Measurements from ENCODE around the gene CD93.

CD93 gene

GRCh38 chr20:23094213-23094896, 8.2 kb upstream of the CD93 start:
- no peak overlapping the region for H3K4me3 ChIP-seq
- no peaks in the 10 kb centered on the region for H3K27me3 ChIP-seq
- no peaks in the 10 kb centered on the region for H3K9me3 ChIP-seq
- TF ChIP-seq Cebpa-rat (IDR thresholded peaks at IDR 0.05) = no peak
- no peak overlapping the region for H3K9ac ChIP-seq
- no peaks in the 10 kb centered on the region for H4K20me1 ChIP-seq
- no peaks in the 10 kb centered on the region for H3K4me1 ChIP-seq
- no peaks in the 10 kb centered on the region for H3K36me3 ChIP-seq
- no peak overlapping the region for H3K27ac ChIP-seq
- H3K4me2 ChIP-seq = no peak overlapping the region

- no peaks in the 10 kb centered on the region for H4K20me1 ChIP-seq
- no peak overlapping the region for H3K4me2 ChIP-seq
- no peak overlapping the region for H3K9ac ChIP-seq
- no peak for TF ChIP-seq Cebpa-rat (IDR thresholded peaks at IDR 0.05)
- no peak overlapping the region for H3K4me3 ChIP-seq
- 0 out of 2 replicates have a peak, but pooled peaks cover under 1% of the 10 kb centered on the region for H3K4me1 ChIP-seq
- no peak overlapping the region for H3K27ac ChIP-seq
- no peaks in the 10 kb centered on the region for H3K9me3 ChIP-seq
- H3K36me3 ChIP-seq = no peaks in the 10 kb centered on the region
- no peaks in the 10 kb centered on the region for H3K27me3 ChIP-seq
Measured at GRCh38 chr20:23093613-23094012, 7.5 kb upstream of the CD93 start.

GRCh38 chr20:23092861-23093495, 6.9 kb upstream of the CD93 start:
- Histone ChIP-seq H3K4me2 (no peak overlapping the region), H4K20me1 (no peaks in the 10 kb centered on the region), H3K27ac (no peak overlapping the region), H3K9ac (no peak overlapping the region), H3K27me3 (no peaks in the 10 kb centered on the region), H3K36me3 (no peaks in the 10 kb centered on the region), H3K4me1 (peaks cover 7% of the 10 kb centered on the region), H3K4me3 (no peak overlapping the region), H3K9me3 (no peaks in the 10 kb centered on the region)
- TF ChIP-seq Cebpa-rat (IDR thresholded peaks at IDR 0.05) = no peak

GRCh38 chr20:23092384-23092756, 6.2 kb upstream of the CD93 start:
- Histone ChIP-seq H3K4me3 (no peak overlapping the region), H3K36me3 (no peaks in the 10 kb centered on the region), H3K9me3 (no peaks in the 10 kb centered on the region), H3K4me2 (no peak overlapping the region), H3K27me3 (no peaks in the 10 kb centered on the region), H3K4me1 (peaks cover 13% of the 10 kb centered on the region), H4K20me1 (no peaks in the 10 kb centered on the region), H3K27ac (no peak overlapping the region), H3K9ac (no peak overlapping the region)
- TF ChIP-seq Cebpa-rat (IDR thresholded peaks at IDR 0.05) = no peak

- no peak overlapping the region for H3K4me3 ChIP-seq
- no peaks in the 10 kb centered on the region for H3K36me3 ChIP-seq
- no peaks in the 10 kb centered on the region for H4K20me1 ChIP-seq
- H3K4me2 ChIP-seq = no peak overlapping the region
- no peak for TF ChIP-seq Cebpa-rat (IDR thresholded peaks at IDR 0.05)
- H3K27ac ChIP-seq = no peak overlapping the region
- H3K4me1 ChIP-seq = peaks cover 18% of the 10 kb centered on the region
- H3K9me3 ChIP-seq = no peaks in the 10 kb centered on the region
- no peaks in the 10 kb centered on the region for H3K27me3 ChIP-seq
- no peak overlapping the region for H3K9ac ChIP-seq
Measured at GRCh38 chr20:23091721-23092383, 5.7 kb upstream of the CD93 start.

GRCh38 chr20:23090878-23091277, 4.8 kb upstream of the CD93 start:
- H3K36me3 ChIP-seq = no peaks in the 10 kb centered on the region
- no peak overlapping the region for H3K4me3 ChIP-seq
- no peaks in the 10 kb centered on the region for H4K20me1 ChIP-seq
- no peak overlapping the region for H3K4me2 ChIP-seq
- no peaks in the 10 kb centered on the region for H3K27me3 ChIP-seq
- H3K9me3 ChIP-seq = no peaks in the 10 kb centered on the region
- no peak overlapping the region for H3K9ac ChIP-seq
- H3K4me1 ChIP-seq = peaks cover 28% of the 10 kb centered on the region
- no peak for TF ChIP-seq Cebpa-rat (IDR thresholded peaks at IDR 0.05)
- no peak overlapping the region for H3K27ac ChIP-seq

GRCh38 chr20:23090147-23090546, 4.0 kb upstream of the CD93 start:
- TF ChIP-seq Cebpa-rat (IDR thresholded peaks at IDR 0.05) = no peak
- no peaks in the 10 kb centered on the region for H3K27me3 ChIP-seq
- H3K27ac ChIP-seq = no peak overlapping the region
- peaks cover 35% of the 10 kb centered on the region for H3K4me1 ChIP-seq
- no peak overlapping the region for H3K4me2 ChIP-seq
- H3K9me3 ChIP-seq = no peaks in the 10 kb centered on the region
- no peaks in the 10 kb centered on the region for H4K20me1 ChIP-seq
- no peaks in the 10 kb centered on the region for H3K36me3 ChIP-seq
- H3K4me3 ChIP-seq = no peak overlapping the region
- H3K9ac ChIP-seq = no peak overlapping the region

GRCh38 chr20:23088866-23089265, 2.7 kb upstream of the CD93 start:
- Histone ChIP-seq H3K27ac (no peak overlapping the region), H3K9ac (no peak overlapping the region), H3K4me1 (peaks cover 48% of the 10 kb centered on the region), H3K27me3 (no peaks in the 10 kb centered on the region), H3K4me3 (no peak overlapping the region), H3K36me3 (no peaks in the 10 kb centered on the region), H4K20me1 (no peaks in the 10 kb centered on the region), H3K4me2 (no peak overlapping the region), H3K9me3 (no peaks in the 10 kb centered on the region)
- no peak for TF ChIP-seq Cebpa-rat (IDR thresholded peaks at IDR 0.05)

GRCh38 chr20:23087587-23088251, 1.6 kb upstream of the CD93 start:
- Histone ChIP-seq H3K9ac (no peak overlapping the region), H3K27me3 (no peaks in the 10 kb centered on the region)

More at GRCh38 chr20:23087587-23088251, 1.6 kb upstream of the CD93 start:
- Histone ChIP-seq H3K9me3 (no peaks in the 10 kb centered on the region), H3K27ac (peak overlapping the region; percentile 87), H3K4me2 (peak overlapping the region; percentile 75), H4K20me1 (no peaks in the 10 kb centered on the region), H3K36me3 (no peaks in the 10 kb centered on the region), H3K4me1 (peaks cover 54% of the 10 kb centered on the region), H3K4me3 (no peak overlapping the region; the same call in 1 of the 2 replicates)
- no peak for TF ChIP-seq Cebpa-rat (IDR thresholded peaks at IDR 0.05)
